Progenitor cell of endocrine pancreas (in vitro differentiated cells): ENCODE data around the gene NUAK2. TPM values are rescaled to one million over a fixed set of nuclear protein-coding genes. Genes with fewer than 3 reads are reported as not detected.

Experiments used
- DNase-seq: peaks from one replicate; pipeline ENCODE4 v3.0.0; 2021; ENCODE audit warnings: low spot score; ENCODE audit not compliant: unreplicated experiment
- H3K27ac Mint-ChIP-seq: 2 replicates; pipeline ENCODE4 v1.8.0; 2021; ENCODE audit warnings: mild to moderate bottlenecking, moderate library complexity, mixed read lengths
- H3K27me3 Mint-ChIP-seq: 2 replicates; pipeline ENCODE4 v1.8.0; 2021; ENCODE audit warnings: mixed read lengths
- H3K36me3 Mint-ChIP-seq: 2 replicates; pipeline ENCODE4 v1.8.0; 2022; ENCODE audit warnings: mixed read lengths; ENCODE audit not compliant: insufficient read depth
- H3K4me1 Mint-ChIP-seq: 2 replicates; pipeline ENCODE4 v1.8.0; 2021; ENCODE audit warnings: low read depth, mixed read lengths
- H3K4me3 Mint-ChIP-seq: 2 replicates; pipeline ENCODE4 v1.8.0; 2021; ENCODE audit warnings: low read depth, mild to moderate bottlenecking, moderate library complexity, mixed read lengths
- H3K9me3 Mint-ChIP-seq: 2 replicates; pipeline ENCODE4 v1.8.0; 2021; ENCODE audit warnings: low read depth, mixed read lengths
- CTCF ChIP-seq: fragments of 200-600 bp; sonication (generic); IDR thresholded peaks from one replicate; pipeline ENCODE4 v1.5.0; 2021; ENCODE audit warnings: antibody characterized with exemption, mild to moderate bottlenecking; ENCODE audit not compliant: unreplicated experiment
- total RNA-seq: library from RNA; stranded (reverse); gene quantifications from 2 replicates; pipeline ENCODE4 v1.2.1, GENCODE V29; 2021

The NUAK2 gene
- total RNA-seq, 1 donor from 2014 or later = 4.5 TPM

- no peak overlapping the region for H3K4me3 Mint-ChIP-seq
- H3K36me3 Mint-ChIP-seq = no peaks in the 10 kb centered on the region
- DNase-seq = no peak
- H3K9me3 Mint-ChIP-seq = no peaks in the 10 kb centered on the region
- no peaks in the 10 kb centered on the region for H3K4me1 Mint-ChIP-seq
- no peak overlapping the region for H3K27ac Mint-ChIP-seq
- no peak for TF ChIP-seq CTCF
- H3K27me3 Mint-ChIP-seq = no peaks in the 10 kb centered on the region
These were observed 59.4 kb downstream of the NUAK2 start for GRCh38 chr1:205261946-205262691.

- Mint-ChIP-seq H3K9me3 (no peaks in the 10 kb centered on the region), H3K27ac (no peak overlapping the region), H3K4me3 (no peak overlapping the region), H3K27me3 (no peaks in the 10 kb centered on the region), H3K36me3 (no peaks in the 10 kb centered on the region), H3K4me1 (no peaks in the 10 kb centered on the region)
- no peak for TF ChIP-seq CTCF
- no peak for DNase-seq
These were observed 60.4 kb downstream of the NUAK2 start for GRCh38 chr1:205260948-205261732.

GRCh38 chr1:205259998-205260397, 61.5 kb downstream of the NUAK2 start:
- no peak overlapping the region for H3K4me3 Mint-ChIP-seq
- H3K4me1 Mint-ChIP-seq = no peaks in the 10 kb centered on the region

GRCh38 chr1:205259324-205259832, 62.2 kb downstream of the NUAK2 start:
- H3K27ac Mint-ChIP-seq = no peak overlapping the region
- no peaks in the 10 kb centered on the region for H3K36me3 Mint-ChIP-seq
- no peak for DNase-seq
- TF ChIP-seq CTCF = no peak
- no peaks in the 10 kb centered on the region for H3K4me1 Mint-ChIP-seq
- H3K27me3 Mint-ChIP-seq = no peaks in the 10 kb centered on the region
- H3K9me3 Mint-ChIP-seq = no peaks in the 10 kb centered on the region
- no peak overlapping the region for H3K4me3 Mint-ChIP-seq

More at GRCh38 chr1:205259998-205260397, 61.5 kb downstream of the NUAK2 start:
- DNase-seq = no peak
- no peak for TF ChIP-seq CTCF
- H3K27me3 Mint-ChIP-seq = no peaks in the 10 kb centered on the region
- H3K27ac Mint-ChIP-seq = no peak overlapping the region
- no peaks in the 10 kb centered on the region for H3K36me3 Mint-ChIP-seq
- no peaks in the 10 kb centered on the region for H3K9me3 Mint-ChIP-seq

- no peaks in the 10 kb centered on the region for H3K27me3 Mint-ChIP-seq
- no peaks in the 10 kb centered on the region for H3K9me3 Mint-ChIP-seq
- H3K4me1 Mint-ChIP-seq = no peaks in the 10 kb centered on the region
- DNase-seq = no peak
- H3K4me3 Mint-ChIP-seq = no peak overlapping the region
- no peak for TF ChIP-seq CTCF
- no peak overlapping the region for H3K27ac Mint-ChIP-seq
- no peaks in the 10 kb centered on the region for H3K36me3 Mint-ChIP-seq
These were observed 62.8 kb downstream of the NUAK2 start for GRCh38 chr1:205258719-205259118.
